Breast epithelium (tissue), 4 donors: ENCODE measurements around the gene CORO1C. TPM values are rescaled to one million over a fixed set of nuclear protein-coding genes. Genes with fewer than 3 reads are reported as not detected.
A peak's percentile ranks its signal among the peaks of the same experiment; 100 is the strongest.

Experiments used
- DNase-seq, 2 donors: peaks; one replicate each; pipeline ENCODE4 v3.0.0-alpha.2; 2019; ENCODE audit warnings: low spot score in 2 of 2
- H3K27ac ChIP-seq, 2 donors: fragments of 200-600 bp; sonication (generic) in 1 of 2; one replicate each; pipeline ENCODE4 v1.5.1; 2016 to 2019; ENCODE audit warnings: mild to moderate bottlenecking in 1 of 2
- H3K27me3 ChIP-seq, 2 donors: fragments of 200-600 bp; sonication (generic) in 1 of 2; one replicate each; pipeline versions ENCODE4 v1.5.1 to v1.6.0; 2017 to 2019; ENCODE audit warnings: control low read depth in 1 of 2, mild to moderate bottlenecking in 1 of 2
- H3K36me3 ChIP-seq: fragments of 200-600 bp; one replicate; pipeline ENCODE4 v1.5.1; 2019
- H3K4me1 ChIP-seq, 2 donors: fragments of 200-600 bp; sonication (generic); one replicate each; pipeline ENCODE4 v1.5.1; 2016 to 2019; ENCODE audit warnings: control low read depth in 1 of 2
- H3K4me3 ChIP-seq, 3 donors: fragments of 200-600 bp; sonication (generic); 1 replicate in 2 of 3; 2 replicates in 1 of 3; pipeline ENCODE4 v1.5.1; 2016 to 2019; ENCODE audit warnings: mild to moderate bottlenecking in 3 of 3, moderate library complexity in 2 of 3
- H3K9me3 ChIP-seq, 2 donors: fragments of 200-600 bp; sonication (generic) in 1 of 2; one replicate each; pipeline ENCODE4 v1.5.1; 2016 to 2019; ENCODE audit warnings: control low read depth in 1 of 2
- CTCF ChIP-seq, 3 donors: fragments of 450-650 bp; IDR thresholded peaks; one replicate each; pipeline ENCODE4 v1.5.1; 2016 to 2017; ENCODE audit warnings: antibody characterized with exemption in 3 of 3, mild to moderate bottlenecking in 3 of 3, moderate library complexity in 3 of 3
- POLR2A ChIP-seq: fragments of 450-650 bp; IDR thresholded peaks from one replicate; pipeline ENCODE4 v1.6.1; 2016; ENCODE audit warnings: antibody characterized with exemption, mild to moderate bottlenecking, moderate library complexity
- POLR2AphosphoS5 ChIP-seq, 3 donors: sonication (generic); formaldehyde crosslinking; IDR thresholded peaks; one replicate each; pipeline ENCODE4 v1.6.1; 2017; ENCODE audit warnings: antibody characterized with exemption in 3 of 3
- intact Hi-C: fragments of 100-400 bp; cut with DNase I; formaldehyde crosslinking; loops from one replicate; pipeline ENCODE4 v1.15.1; 2023; ENCODE audit warnings: low total_unique reads
- total RNA-seq, 3 donors: library from RNA; depleted of rRNA; stranded (reverse); fragments of >200 nt; gene quantifications; one replicate each; pipeline ENCODE4 v1.1.0, GENCODE V29; 2016

The CORO1C gene
- total RNA-seq, 3 donors from 2014 or later: 121 to 155 (median 149) TPM

GRCh38 chr12:108599541-108599940 lies 131.8 kb downstream of the CORO1C start:
- Histone ChIP-seq H3K4me1 (no peaks in the 10 kb centered on the region), H3K36me3 (no peaks in the 10 kb centered on the region), H3K27ac (peak overlapping the region in 1 of 2 donors; percentile 25), H3K4me3 (no peak overlapping the region), H3K9me3 (no peaks in the 10 kb centered on the region), H3K27me3 (no peaks in the 10 kb centered on the region)
- TF ChIP-seq POLR2A (no peak), POLR2AphosphoS5 (IDR thresholded peaks at IDR 0.05) (no peak), CTCF (IDR thresholded peaks at IDR 0.05) (no peak)
- no peak for DNase-seq
- intact Hi-C loops: no loop called here

GRCh38 chr12:108598553-108599250 lies 132.6 kb downstream of the CORO1C start:
- H3K27me3 ChIP-seq: no peaks in the 10 kb centered on the region
- H3K4me3 ChIP-seq: peak overlapping the region in 2 of 3 donors; percentile 49 to 65
- no peaks in the 10 kb centered on the region for H3K36me3 ChIP-seq
- no peaks in the 10 kb centered on the region for H3K4me1 ChIP-seq
- intact Hi-C loops: no loop called here
- no peak for DNase-seq
- no peak for TF ChIP-seq POLR2AphosphoS5 (IDR thresholded peaks at IDR 0.05)
- TF ChIP-seq CTCF (IDR thresholded peaks at IDR 0.05): no peak
- TF ChIP-seq POLR2A: no peak
- peak overlapping the region; percentile 1 to 83 for H3K27ac ChIP-seq
- no peaks in the 10 kb centered on the region for H3K9me3 ChIP-seq

- H3K4me3 ChIP-seq: peak within 1 kb of the TSS; percentile 44 to 65 (median 49)
- H3K27ac ChIP-seq: peak within 1 kb of the TSS; percentile 6 to 83
- H3K4me1 ChIP-seq: no peaks in the 10 kb centered on the region
- intact Hi-C loops: no loop called here
- no peaks in the 10 kb centered on the region for H3K36me3 ChIP-seq
- no peak for TF ChIP-seq POLR2AphosphoS5 (IDR thresholded peaks at IDR 0.05)
- no peak for TF ChIP-seq CTCF (IDR thresholded peaks at IDR 0.05)
- no peaks in the 10 kb centered on the region for H3K27me3 ChIP-seq
- DNase-seq: no peak
- H3K9me3 ChIP-seq: no peaks in the 10 kb centered on the region
These were observed 133.5 kb downstream of the CORO1C start, which contains the start of gene TMEM119 for GRCh38 chr12:108597559-108598471. TMEM119 (minus strand) TSS chr12:108598084; CDS start chr12:108592383, 5,701 bp downstream.

GRCh38 chr12:108596854-108597558 lies 134.3 kb downstream of the CORO1C start:
- intact Hi-C loops: no loop called here
- H3K9me3 ChIP-seq: no peaks in the 10 kb centered on the region
- no peaks in the 10 kb centered on the region for H3K36me3 ChIP-seq
- H3K27me3 ChIP-seq: no peaks in the 10 kb centered on the region
- DNase-seq: no peak
- H3K27ac ChIP-seq: peak overlapping the region; percentile 6 to 83
- H3K4me3 ChIP-seq: peak overlapping the region; percentile 44 to 65 (median 49)
- H3K4me1 ChIP-seq: no peaks in the 10 kb centered on the region
- TF ChIP-seq POLR2A (no peak), POLR2AphosphoS5 (IDR thresholded peaks at IDR 0.05) (no peak), CTCF (IDR thresholded peaks at IDR 0.05) (no peak)
